Stomach smooth muscle (tissue), 2 donors: ENCODE data around the gene MDC1.
A peak's percentile ranks its signal among the peaks of the same experiment; 100 is the strongest.

Experiments used
- H3K27ac ChIP-seq: one replicate; pipeline ENCODE4 v1.7.0; 2013; ENCODE audit warnings: mild to moderate bottlenecking, low read length, inconsistent platforms
- H3K27me3 ChIP-seq, 2 donors: one replicate each; pipeline ENCODE4 v1.7.0; 2013; ENCODE audit warnings: low read length in 2 of 2; ENCODE audit not compliant: insufficient read depth in 2 of 2, control insufficient read depth in 1 of 2
- H3K36me3 ChIP-seq, 2 donors: one replicate each; pipeline ENCODE4 v1.7.0; 2013; ENCODE audit warnings: low read length in 2 of 2; ENCODE audit not compliant: control insufficient read depth in 2 of 2, insufficient read depth in 2 of 2
- H3K4me1 ChIP-seq: one replicate; pipeline ENCODE4 v1.7.0; 2013; ENCODE audit warnings: low read length; ENCODE audit not compliant: control insufficient read depth, insufficient read depth
- H3K4me3 ChIP-seq, 2 donors: one replicate each; pipeline ENCODE4 v1.7.0; 2013; ENCODE audit warnings: low read length in 2 of 2
- H3K9ac ChIP-seq, 2 donors: one replicate each; pipeline ENCODE4 v1.7.0; 2013; ENCODE audit warnings: low read length in 2 of 2, mild to moderate bottlenecking in 1 of 2
- H3K9me3 ChIP-seq, 2 donors: one replicate each; pipeline ENCODE4 v1.7.0; 2013; ENCODE audit warnings: low read length in 2 of 2; ENCODE audit not compliant: control insufficient read depth in 2 of 2
- donor health status: healthy.
- donor health status: Pancreatic carcinoma.

MDC1 gene

GRCh38 chr6:30689985-30690384 lies 27.1 kb downstream of the MDC1 start:
- Histone ChIP-seq H3K36me3 (no peaks in the 10 kb centered on the region), H3K27me3 (no peaks in the 10 kb centered on the region), H3K9me3 (no peaks in the 10 kb centered on the region), H3K4me3 (peak overlapping the region; percentile 74 to 94), H3K4me1 (peaks cover 43% of the 10 kb centered on the region), H3K9ac (peak overlapping the region; percentile 39 to 47), H3K27ac (peak overlapping the region; percentile 98)

- H3K4me3 ChIP-seq, result peak overlapping the region; percentile 74 to 94
- H3K4me1 ChIP-seq, result peaks cover 49% of the 10 kb centered on the region
Observed at GRCh38 chr6:30689022-30689865, 27.8 kb downstream of the MDC1 start.

GRCh38 chr6:30688569-30688968 lies 28.5 kb downstream of the MDC1 start:
- H3K9me3 ChIP-seq, result no peaks in the 10 kb centered on the region
- H3K36me3 ChIP-seq, result no peaks in the 10 kb centered on the region
- peak overlapping the region in 1 of 2 donors; percentile 96 for H3K4me3 ChIP-seq
- peak overlapping the region; percentile 98 for H3K27ac ChIP-seq
- H3K27me3 ChIP-seq, result no peaks in the 10 kb centered on the region
- peak overlapping the region; percentile 89 to 97 for H3K9ac ChIP-seq
- H3K4me1 ChIP-seq, result peaks cover 54% of the 10 kb centered on the region

More at GRCh38 chr6:30689022-30689865, 27.8 kb downstream of the MDC1 start:
- Histone ChIP-seq H3K27ac (peak overlapping the region; percentile 98), H3K9me3 (no peaks in the 10 kb centered on the region), H3K9ac (peak overlapping the region in 1 of 2 donors; percentile 39), H3K27me3 (no peaks in the 10 kb centered on the region), H3K36me3 (no peaks in the 10 kb centered on the region)

GRCh38 chr6:30687659-30688431 lies 29.2 kb downstream of the MDC1 start:
- peak overlapping the region; percentile 89 to 97 for H3K9ac ChIP-seq
- no peaks in the 10 kb centered on the region for H3K36me3 ChIP-seq
- peak overlapping the region; percentile 94 to 96 for H3K4me3 ChIP-seq
- H3K27ac ChIP-seq, result peak overlapping the region; percentile 98
- H3K27me3 ChIP-seq, result no peaks in the 10 kb centered on the region
- no peaks in the 10 kb centered on the region for H3K9me3 ChIP-seq
- peaks cover 61% of the 10 kb centered on the region for H3K4me1 ChIP-seq

GRCh38 chr6:30686908-30687658 lies 30.0 kb downstream of the MDC1 start:
- peak overlapping the region; percentile 94 to 96 for H3K4me3 ChIP-seq
- H3K27ac ChIP-seq, result peak overlapping the region; percentile 98
- H3K4me1 ChIP-seq, result peaks cover 68% of the 10 kb centered on the region
- no peaks in the 10 kb centered on the region for H3K36me3 ChIP-seq
- no peaks in the 10 kb centered on the region for H3K9me3 ChIP-seq
- H3K27me3 ChIP-seq, result no peaks in the 10 kb centered on the region
- peak overlapping the region; percentile 89 to 97 for H3K9ac ChIP-seq

GRCh38 chr6:30686009-30686907 lies 30.8 kb downstream of the MDC1 start, which contains the start of gene PPP1R18:
TSS of gene PPP1R18 (minus strand) at chr6:30686645. CDS start at chr6:30686018, 627 bp downstream.
- Histone ChIP-seq H3K4me3 (peak within 1 kb of the TSS; percentile 94 to 96), H3K9me3 (no peaks in the 10 kb centered on the region), H3K27ac (peak within 1 kb of the TSS; percentile 98), H3K36me3 (no peaks in the 10 kb centered on the region), H3K27me3 (no peaks in the 10 kb centered on the region), H3K9ac (peak within 1 kb of the TSS; percentile 94 to 97), H3K4me1 (peaks cover 73% of the 10 kb centered on the region)

GRCh38 chr6:30685157-30686008 lies 31.7 kb downstream of the MDC1 start:
- no peaks in the 10 kb centered on the region for H3K9me3 ChIP-seq
- peak overlapping the region; percentile 94 to 96 for H3K4me3 ChIP-seq
- no peaks in the 10 kb centered on the region for H3K27me3 ChIP-seq
- peak overlapping the region; percentile 94 to 97 for H3K9ac ChIP-seq
- peaks cover 0 to 2% of the 10 kb centered on the region in 2 donors for H3K36me3 ChIP-seq
- peaks cover 81% of the 10 kb centered on the region for H3K4me1 ChIP-seq
- H3K27ac ChIP-seq, result peak overlapping the region; percentile 98

GRCh38 chr6:30684386-30685156 lies 32.5 kb downstream of the MDC1 start:
- peak overlapping the region; percentile 94 to 96 for H3K4me3 ChIP-seq
- peak overlapping the region; percentile 94 to 97 for H3K9ac ChIP-seq

More at GRCh38 chr6:30684386-30685156, 32.5 kb downstream of the MDC1 start:
- Histone ChIP-seq H3K36me3 (peaks cover 3 to 6% of the 10 kb centered on the region in 2 donors), H3K4me1 (peaks cover 81% of the 10 kb centered on the region), H3K27ac (peak overlapping the region; percentile 98), H3K9me3 (no peaks in the 10 kb centered on the region), H3K27me3 (no peaks in the 10 kb centered on the region)
